ENCODE results near the gene GJC2. TPM values are rescaled to one million over a fixed set of nuclear protein-coding genes. Genes with fewer than 3 reads are reported as not detected.

Gene GJC2
- total and polyA plus RNA-seq, 2 donors from 2014 or later = 0.73 to 6.0 TPM

DNA sequence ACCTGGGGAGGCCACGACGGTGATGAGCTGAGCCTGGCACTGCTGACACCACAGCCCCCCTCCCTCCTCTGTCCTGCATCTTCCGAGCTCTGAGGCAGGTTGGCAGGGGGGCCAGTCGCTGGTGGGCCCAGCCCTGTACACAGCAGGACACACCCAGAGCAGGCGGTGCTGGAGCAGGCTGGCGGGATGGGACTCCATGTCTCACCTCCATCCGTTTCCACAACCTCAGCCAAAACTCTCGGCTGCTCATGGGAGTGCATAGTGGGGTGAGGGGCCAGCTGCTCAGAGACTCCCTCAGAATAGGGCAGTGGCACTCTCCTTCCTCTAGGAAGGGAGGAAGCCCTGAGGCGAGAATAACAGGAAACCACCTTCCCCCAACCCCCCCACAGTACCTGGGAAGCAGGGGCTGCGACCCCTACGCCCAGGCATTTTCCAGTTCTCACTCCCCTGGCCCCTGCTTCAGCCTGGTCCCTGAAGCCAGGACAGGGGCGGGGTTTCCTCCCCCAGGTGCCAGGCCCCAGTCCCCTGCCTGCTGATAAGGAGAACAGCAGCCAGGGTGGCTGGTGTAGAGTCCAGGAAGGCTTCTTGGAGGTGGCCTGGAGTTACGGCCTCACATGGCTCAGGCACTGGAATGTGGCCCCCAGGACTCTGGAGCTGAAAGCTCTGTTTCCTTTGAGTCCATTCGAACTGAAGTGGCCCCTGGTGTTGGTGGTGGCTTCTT lies 12.7 kb downstream of the GJC2 start:
- H3K9ac ChIP-seq (ENCODE audit: low read length in 3 of 3) = peak overlapping the region in 1 of 3 donors; percentile 28

DNA sequence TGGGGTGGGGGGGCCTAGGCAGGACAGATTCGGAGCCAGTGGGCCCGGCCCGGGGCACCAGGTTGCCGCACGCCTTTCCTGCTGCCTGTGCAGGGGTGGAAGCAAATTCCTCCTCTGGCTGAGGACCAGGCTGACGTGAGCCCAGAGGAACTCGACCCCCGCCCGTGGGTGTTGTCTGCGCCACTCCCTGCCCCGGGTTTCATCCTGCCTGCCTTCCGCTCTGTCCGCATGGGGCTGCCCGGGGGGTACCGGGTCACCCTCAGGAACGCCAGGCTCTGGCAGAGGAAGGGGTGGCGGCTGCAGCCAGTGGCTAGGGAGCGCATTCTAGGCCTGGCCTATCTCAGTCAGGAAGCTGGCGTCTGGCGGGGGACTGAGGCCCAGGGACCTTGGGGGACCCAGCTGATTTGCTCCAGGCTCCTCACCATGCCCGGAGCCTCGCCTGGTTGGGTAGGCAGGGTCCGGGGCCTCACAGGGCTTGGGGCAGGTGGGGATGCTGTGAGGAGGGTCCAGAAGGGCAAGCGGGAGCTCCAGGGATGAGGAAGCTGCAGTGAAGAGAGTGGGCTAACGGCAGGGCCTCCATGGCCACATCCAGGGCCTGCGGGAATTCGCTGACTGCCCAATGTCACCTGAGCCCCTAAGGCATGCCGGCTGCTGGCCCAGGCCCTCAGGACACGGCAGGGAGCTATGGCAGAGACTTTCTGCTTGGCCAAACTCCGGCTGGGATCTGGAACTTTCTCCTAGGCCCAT lies 13.4 kb downstream of the GJC2 start:
- intact Hi-C loops (cut with DNase I) = no loop called here
- Histone ChIP-seq H3K27me3 (ENCODE audit: control insufficient read depth, insufficient read depth, low read length) (peaks cover 5% of the 10 kb centered on the region), H3K9me3 (ENCODE audit: control insufficient read depth in 2 of 3, insufficient read depth in 1 of 3, low read length in 3 of 3) (no peaks in the 10 kb centered on the region), H3K9ac (ENCODE audit: low read length in 3 of 3) (no peak overlapping the region), H3K36me3 (ENCODE audit: control insufficient read depth in 2 of 3, insufficient read depth in 3 of 3, low read length in 3 of 3) (no peaks in the 10 kb centered on the region), H3K4me1 (ENCODE audit: control insufficient read depth in 2 of 3, insufficient read depth in 2 of 3, low read depth in 1 of 3, low read length in 3 of 3) (peaks cover 0 to 13% (median 6%) of the 10 kb centered on the region in 3 donors), H3K4me3 (ENCODE audit: low read length in 3 of 3) (no peak overlapping the region), H3K27ac (ENCODE audit: low read depth in 2 of 2, low read length in 2 of 2) (peak overlapping the region; percentile 51 to 73)
- TF ChIP-seq, protein P1, sequence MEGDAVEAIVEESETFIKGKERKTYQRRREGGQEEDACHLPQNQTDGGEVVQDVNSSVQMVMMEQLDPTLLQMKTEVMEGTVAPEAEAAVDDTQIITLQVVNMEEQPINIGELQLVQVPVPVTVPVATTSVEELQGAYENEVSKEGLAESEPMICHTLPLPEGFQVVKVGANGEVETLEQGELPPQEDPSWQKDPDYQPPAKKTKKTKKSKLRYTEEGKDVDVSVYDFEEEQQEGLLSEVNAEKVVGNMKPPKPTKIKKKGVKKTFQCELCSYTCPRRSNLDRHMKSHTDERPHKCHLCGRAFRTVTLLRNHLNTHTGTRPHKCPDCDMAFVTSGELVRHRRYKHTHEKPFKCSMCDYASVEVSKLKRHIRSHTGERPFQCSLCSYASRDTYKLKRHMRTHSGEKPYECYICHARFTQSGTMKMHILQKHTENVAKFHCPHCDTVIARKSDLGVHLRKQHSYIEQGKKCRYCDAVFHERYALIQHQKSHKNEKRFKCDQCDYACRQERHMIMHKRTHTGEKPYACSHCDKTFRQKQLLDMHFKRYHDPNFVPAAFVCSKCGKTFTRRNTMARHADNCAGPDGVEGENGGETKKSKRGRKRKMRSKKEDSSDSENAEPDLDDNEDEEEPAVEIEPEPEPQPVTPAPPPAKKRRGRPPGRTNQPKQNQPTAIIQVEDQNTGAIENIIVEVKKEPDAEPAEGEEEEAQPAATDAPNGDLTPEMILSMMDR (IDR thresholded peaks at IDR 0.05; ENCODE audit: borderline replicate concordance, extremely low read depth, insufficient read depth) = no peak
- DNase-seq = peak; percentile 16 to 89 (median 58)
- no peak for FAIRE-seq

More for the DNA sequence above, 12.7 kb downstream of the GJC2 start:
- Histone ChIP-seq H3K27ac (ENCODE audit: low read depth in 2 of 2, low read length in 2 of 2) (peak overlapping the region; percentile 51 to 73), H3K27me3 (ENCODE audit: control insufficient read depth, insufficient read depth, low read length) (peaks cover 7% of the 10 kb centered on the region), H3K4me3 (ENCODE audit: low read length in 3 of 3) (no peak overlapping the region), H3K9me3 (ENCODE audit: control insufficient read depth in 2 of 3, insufficient read depth in 1 of 3, low read length in 3 of 3) (no peaks in the 10 kb centered on the region), H3K36me3 (ENCODE audit: control insufficient read depth in 2 of 3, insufficient read depth in 3 of 3, low read length in 3 of 3) (no peaks in the 10 kb centered on the region), H3K4me1 (ENCODE audit: control insufficient read depth in 2 of 3, insufficient read depth in 2 of 3, low read depth in 1 of 3, low read length in 3 of 3) (peaks cover 0 to 14% (median 6%) of the 10 kb centered on the region in 3 donors)
- intact Hi-C loops (cut with DNase I) = no loop called here
- FAIRE-seq (no peak), DNase-seq (peak; percentile 20 to 87 (median 70))
- TF ChIP-seq, protein P1 (IDR thresholded peaks at IDR 0.05; ENCODE audit: borderline replicate concordance, extremely low read depth, insufficient read depth) = no peak

DNA sequence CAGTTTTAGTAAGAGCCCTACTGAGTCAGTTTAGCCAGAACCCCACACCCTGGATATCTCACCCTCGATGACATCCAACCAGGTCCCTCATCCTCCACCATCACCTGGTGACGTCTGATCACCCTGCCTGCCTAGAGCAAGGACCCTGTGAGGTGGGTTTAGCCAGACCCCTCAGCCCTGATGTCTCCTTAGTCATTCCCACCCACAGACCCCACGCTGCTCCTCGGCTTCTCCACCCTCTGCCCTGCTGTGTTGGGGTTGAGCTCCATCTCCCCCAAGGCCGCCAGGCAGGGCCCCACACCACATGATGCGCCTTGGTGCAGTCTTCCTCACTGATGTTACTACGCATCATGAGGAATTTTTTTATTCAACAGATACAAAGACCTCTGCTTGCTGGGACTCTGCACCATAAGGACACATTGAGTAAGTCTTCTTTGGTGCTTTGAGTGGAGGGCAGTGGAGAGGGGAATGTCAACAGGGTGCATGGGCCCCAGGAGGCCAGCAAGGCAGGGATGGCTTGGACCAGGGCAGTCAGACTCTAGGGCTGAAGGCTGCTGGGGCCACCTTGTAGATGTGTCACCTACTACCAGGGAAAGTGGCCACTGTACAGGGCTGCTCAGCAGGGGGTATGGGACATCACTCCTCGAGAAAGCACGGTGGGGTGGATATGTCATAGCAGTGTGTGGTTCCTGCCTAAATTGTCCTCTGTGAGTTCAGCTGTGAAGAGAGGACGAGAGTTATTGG lies 14.2 kb downstream of the GJC2 start:
- Histone ChIP-seq H3K27ac (ENCODE audit: low read depth in 2 of 2, low read length in 2 of 2) (no peak overlapping the region), H3K9ac (ENCODE audit: low read length in 3 of 3) (no peak overlapping the region), H3K9me3 (ENCODE audit: control insufficient read depth in 2 of 3, insufficient read depth in 1 of 3, low read length in 3 of 3) (no peaks in the 10 kb centered on the region), H3K4me1 (ENCODE audit: control insufficient read depth in 2 of 3, insufficient read depth in 2 of 3, low read depth in 1 of 3, low read length in 3 of 3) (peaks cover 0 to 11% (median 6%) of the 10 kb centered on the region in 3 donors), H3K27me3 (ENCODE audit: control insufficient read depth, insufficient read depth, low read length) (peaks cover 2% of the 10 kb centered on the region), H3K4me3 (ENCODE audit: low read length in 3 of 3) (no peak overlapping the region), H3K36me3 (ENCODE audit: control insufficient read depth in 2 of 3, insufficient read depth in 3 of 3, low read length in 3 of 3) (no peaks in the 10 kb centered on the region)
- DNase-seq (peak in 2 of 5 donors; percentile 58 to 65), FAIRE-seq (no peak)
- TF ChIP-seq, protein P1 (IDR thresholded peaks at IDR 0.05; ENCODE audit: borderline replicate concordance, extremely low read depth, insufficient read depth) = no peak
- intact Hi-C loops (cut with DNase I) = no loop called here
